ENCODE data around the gene TRPM2.
A peak's percentile ranks its signal among the peaks of the same experiment; 100 is the strongest.

Gene TRPM2

DNA sequence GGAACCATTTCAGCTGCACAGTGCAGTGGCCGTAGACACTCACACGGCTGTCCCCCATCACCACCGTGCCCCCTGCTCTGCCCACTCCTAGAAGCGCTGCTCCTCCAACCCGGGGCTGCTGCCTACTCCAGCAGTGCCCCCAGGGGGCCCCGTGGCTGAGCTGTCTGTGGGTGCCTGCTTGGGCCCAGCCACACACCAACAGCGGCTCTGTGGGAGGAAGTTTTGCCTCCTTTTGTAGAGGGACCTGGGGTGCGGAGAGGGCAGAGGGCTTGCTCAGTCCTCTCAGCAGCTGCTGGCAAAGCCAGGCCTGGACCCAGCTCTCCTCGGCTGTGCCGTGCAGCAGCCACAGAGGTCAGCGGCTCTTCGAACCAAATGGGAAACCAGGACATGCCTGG is 90.5 kb downstream of the TRPM2 start:
- no peak for TF ChIP-seq CTCF (IDR thresholded peaks at IDR 0.05; ENCODE audit: insufficient read depth, low read length, missing control alignments)
- no peak overlapping the region for H3K4me3 ChIP-seq (ENCODE audit: low read depth, low read length)
- POLR2A ChIA-PET, result no interaction called here
- CTCF ChIA-PET, result no interaction called here
- DNase-seq (ENCODE audit: low read depth, low spot score), result no peak

GRCh38 chr21:44444286-44444931 is 91.0 kb downstream of the TRPM2 start:
- CTCF ChIA-PET, result no interaction called here
- POLR2A ChIA-PET, result no interaction called here
- peak; percentile 7 for TF ChIP-seq CTCF (IDR thresholded peaks at IDR 0.05; ENCODE audit: insufficient read depth, low read length, missing control alignments)
- H3K4me3 ChIP-seq (ENCODE audit: low read depth, low read length), result no peak overlapping the region
- no peak for DNase-seq (ENCODE audit: low read depth, low spot score)

DNA sequence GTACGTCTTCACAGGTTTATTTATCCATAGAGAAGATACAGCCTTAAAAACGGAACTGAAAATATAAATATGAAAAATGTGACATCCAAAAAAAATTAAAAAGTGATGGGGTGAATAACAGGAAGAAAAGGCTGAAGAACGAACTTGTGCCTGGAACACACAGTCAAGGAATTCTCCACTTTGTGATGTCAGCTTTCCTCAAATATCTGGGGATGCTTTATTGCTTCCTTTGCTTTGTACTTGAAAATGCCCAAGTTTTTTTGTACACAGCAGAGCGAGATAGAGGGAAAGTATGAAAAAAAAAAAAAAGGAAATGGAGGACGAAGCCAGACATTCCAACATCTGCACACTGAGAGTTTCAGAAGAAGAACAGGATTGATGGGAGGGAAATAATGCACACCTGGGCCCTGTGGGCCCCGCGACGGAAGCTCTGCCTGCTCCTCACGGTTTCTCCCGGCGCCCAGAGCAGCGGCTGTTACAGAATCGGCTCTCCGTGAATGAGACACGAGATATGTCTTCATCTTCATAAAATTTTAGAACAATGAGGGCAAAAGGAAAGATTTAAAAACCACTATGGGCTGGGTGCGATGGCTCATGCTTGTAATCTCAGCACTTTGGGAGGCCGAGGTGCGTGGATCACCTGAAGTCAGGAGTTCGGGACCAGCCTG is 91.9 kb downstream of the TRPM2 start:
- CTCF ChIA-PET, result no interaction called here
- H3K4me3 ChIP-seq (ENCODE audit: low read depth, low read length), result no peak overlapping the region
- POLR2A ChIA-PET, result no interaction called here
- TF ChIP-seq CTCF (IDR thresholded peaks at IDR 0.05; ENCODE audit: insufficient read depth, low read length, missing control alignments), result no peak
- DNase-seq (ENCODE audit: low read depth, low spot score), result no peak

- POLR2A ChIA-PET, result no interaction called here
- DNase-seq (ENCODE audit: low read depth, low spot score), result no peak
These were observed 95.3 kb downstream of the TRPM2 start for GRCh38 chr21:44448651-44449131.

DNA sequence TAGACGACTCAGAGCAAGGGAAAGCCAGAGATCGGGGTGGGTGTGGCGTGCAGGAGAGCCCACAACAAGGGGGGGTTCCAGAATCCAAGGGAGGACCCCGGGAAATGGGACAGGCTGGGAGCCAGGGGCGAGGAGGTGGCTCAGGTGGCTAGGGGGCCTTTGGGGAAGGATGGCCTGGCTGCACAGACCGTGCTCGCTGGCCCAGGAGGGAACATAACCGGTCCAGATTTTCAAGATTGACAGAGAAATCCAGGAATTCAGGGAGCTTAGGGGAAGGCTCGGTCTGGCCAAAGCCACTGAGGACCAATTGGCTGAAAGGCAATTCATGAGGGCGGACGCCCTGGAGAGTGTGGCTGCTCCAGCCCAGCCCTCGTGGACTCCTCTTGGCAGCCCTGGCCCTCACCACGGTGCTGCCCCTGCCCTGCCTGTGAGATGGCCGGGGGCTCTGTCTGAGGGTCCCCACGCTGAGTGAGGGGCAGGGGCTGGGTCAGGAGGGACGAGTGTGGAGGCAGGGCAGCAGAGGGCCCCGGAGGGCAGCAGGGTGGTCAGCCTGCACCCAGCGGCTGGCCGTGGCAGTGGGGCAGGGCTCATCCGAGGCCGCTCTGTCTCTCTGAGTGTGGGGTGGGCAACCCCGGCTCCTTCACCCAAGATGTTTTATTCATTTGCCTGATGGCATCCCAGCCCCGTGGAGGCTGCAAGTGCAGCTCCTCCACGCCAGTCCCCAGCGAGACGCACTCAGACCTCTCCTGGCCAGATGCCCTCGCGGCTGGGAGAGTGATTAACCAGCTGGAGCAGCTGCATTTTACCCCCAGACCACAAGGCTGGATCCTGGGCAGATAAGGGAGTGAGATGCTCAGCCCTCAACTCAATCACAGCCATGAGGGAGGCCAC is 96.3 kb downstream of the TRPM2 start:
- TF ChIP-seq CTCF (IDR thresholded peaks at IDR 0.05; ENCODE audit: insufficient read depth, low read length, missing control alignments), result no peak
- CTCF ChIA-PET, result no interaction called here
- POLR2A ChIA-PET, result no interaction called here
- H3K4me3 ChIP-seq (ENCODE audit: low read depth, low read length), result no peak overlapping the region
- DNase-seq (ENCODE audit: low read depth, low spot score), result no peak

More at GRCh38 chr21:44448651-44449131, 95.3 kb downstream of the TRPM2 start:
- no peak for TF ChIP-seq CTCF (IDR thresholded peaks at IDR 0.05; ENCODE audit: insufficient read depth, low read length, missing control alignments)
- H3K4me3 ChIP-seq (ENCODE audit: low read depth, low read length), result no peak overlapping the region
- CTCF ChIA-PET, result no interaction called here

GRCh38 chr21:44450402-44450801 is 97.0 kb downstream of the TRPM2 start:
- ChIA-PET CTCF (no interaction called here), POLR2A (no interaction called here)
- no peak for DNase-seq (ENCODE audit: low read depth, low spot score)
- TF ChIP-seq CTCF (IDR thresholded peaks at IDR 0.05; ENCODE audit: insufficient read depth, low read length, missing control alignments), result no peak
- no peak overlapping the region for H3K4me3 ChIP-seq (ENCODE audit: low read depth, low read length)

All from AG04449 (cell line).